Stimulated activated CD4-positive, alpha-beta T cell treated with anti-CD3 and anti-CD28 coated beads, Interleukin-12 subunit alpha, Interleukin-12 subunit beta, amount 100 ng/mL, for 4 hours (primary cell): ENCODE results near the gene SLC25A12.
"Not testable (repeated sequence)": the region's sequence is repeated elsewhere in the genome, so short reads cannot be mapped to it uniquely, and the experiment has no call there.

Experiments used
- DNase-seq: peaks from one replicate; pipeline ENCODE4 v3.0.0-alpha.2; 2020

The SLC25A12 gene

GRCh38 chr2:171788316-171788993, 105.6 kb downstream of the SLC25A12 start:
- no peak for DNase-seq

DNA sequence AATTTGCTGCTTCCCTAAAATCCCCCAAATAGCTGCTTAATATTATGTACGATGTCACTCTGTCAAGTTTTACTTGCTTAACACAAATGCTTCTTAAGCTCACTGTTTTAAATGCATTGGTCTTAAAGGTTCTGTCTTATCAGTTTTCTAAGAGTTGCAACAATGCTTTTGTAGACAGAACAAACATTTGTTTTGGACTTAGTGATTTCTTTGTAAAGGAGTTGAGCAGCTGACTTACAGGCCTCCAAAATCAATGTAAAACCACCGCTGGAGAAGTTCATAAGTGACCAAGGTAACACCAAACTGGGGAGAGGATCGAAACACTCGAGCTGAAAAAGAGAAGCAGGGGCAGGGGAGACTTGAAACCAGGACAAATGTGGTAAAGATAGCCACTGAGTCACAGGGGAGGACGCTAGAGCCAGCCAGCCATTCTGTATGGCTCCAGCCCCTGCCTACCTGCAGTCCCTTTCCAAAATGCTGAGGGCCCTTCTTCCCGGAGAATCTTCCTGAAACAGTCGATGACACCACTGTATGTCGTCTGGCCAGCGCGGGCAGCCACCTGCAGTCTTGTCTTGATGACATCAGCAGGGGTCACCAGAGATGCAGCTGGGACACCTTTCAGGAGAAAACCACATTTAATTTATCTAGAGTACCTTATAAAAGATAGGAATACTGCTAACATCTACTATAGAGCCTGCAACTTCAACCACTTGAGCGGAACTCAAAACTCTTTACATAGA, 106.5 kb downstream of the SLC25A12 start:
- DNase-seq: no peak

GRCh38 chr2:171785450-171785849, 108.6 kb downstream of the SLC25A12 start:
- no peak for DNase-seq

GRCh38 chr2:171778515-171778914, 115.5 kb downstream of the SLC25A12 start:
- no peak for DNase-seq

- DNase-seq: not testable (repeated sequence)
Measured at GRCh38 chr2:171774581-171774980, 119.5 kb downstream of the SLC25A12 start.

DNA sequence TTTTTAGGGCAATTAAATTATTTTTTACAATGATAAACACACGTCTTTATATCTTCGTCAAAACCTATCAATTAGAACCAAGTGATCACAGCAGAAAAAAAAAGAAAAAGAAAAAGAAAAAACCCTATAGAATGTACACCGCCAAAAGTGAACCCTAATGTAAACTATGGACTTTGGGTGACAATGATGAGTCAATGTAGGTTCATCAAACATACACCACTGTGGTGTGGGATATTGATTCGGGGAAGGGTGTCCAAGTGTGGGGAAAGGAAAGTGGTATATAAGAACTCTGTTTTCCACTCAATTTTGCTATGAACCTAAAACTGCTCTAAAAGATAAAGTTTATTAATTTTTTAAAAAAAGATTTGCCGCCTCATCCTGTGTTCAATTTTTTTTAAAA, 121.7 kb downstream of the SLC25A12 start:
- no peak for DNase-seq

DNA sequence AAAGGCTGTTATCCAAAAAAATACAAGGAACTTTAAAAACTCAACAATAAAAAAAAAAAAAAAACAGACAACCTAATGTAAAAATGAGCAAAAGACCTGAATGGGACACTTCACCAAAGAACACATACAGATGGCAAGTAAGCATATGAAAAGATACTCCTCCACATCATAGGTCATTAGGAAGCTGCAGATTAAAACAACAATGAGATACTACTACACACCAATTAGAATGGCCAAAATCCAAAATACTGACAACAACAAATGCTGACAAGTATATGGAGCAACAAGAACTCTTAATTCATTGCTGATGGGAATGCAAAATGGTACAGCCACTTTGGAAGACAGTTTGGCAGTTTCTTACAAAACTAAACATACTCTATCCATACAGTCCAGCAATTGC, 122.6 kb downstream of the SLC25A12 start:
- no peak for DNase-seq

- no peak for DNase-seq
Measured at GRCh38 chr2:171763602-171764001, 130.4 kb downstream of the SLC25A12 start.

DNA sequence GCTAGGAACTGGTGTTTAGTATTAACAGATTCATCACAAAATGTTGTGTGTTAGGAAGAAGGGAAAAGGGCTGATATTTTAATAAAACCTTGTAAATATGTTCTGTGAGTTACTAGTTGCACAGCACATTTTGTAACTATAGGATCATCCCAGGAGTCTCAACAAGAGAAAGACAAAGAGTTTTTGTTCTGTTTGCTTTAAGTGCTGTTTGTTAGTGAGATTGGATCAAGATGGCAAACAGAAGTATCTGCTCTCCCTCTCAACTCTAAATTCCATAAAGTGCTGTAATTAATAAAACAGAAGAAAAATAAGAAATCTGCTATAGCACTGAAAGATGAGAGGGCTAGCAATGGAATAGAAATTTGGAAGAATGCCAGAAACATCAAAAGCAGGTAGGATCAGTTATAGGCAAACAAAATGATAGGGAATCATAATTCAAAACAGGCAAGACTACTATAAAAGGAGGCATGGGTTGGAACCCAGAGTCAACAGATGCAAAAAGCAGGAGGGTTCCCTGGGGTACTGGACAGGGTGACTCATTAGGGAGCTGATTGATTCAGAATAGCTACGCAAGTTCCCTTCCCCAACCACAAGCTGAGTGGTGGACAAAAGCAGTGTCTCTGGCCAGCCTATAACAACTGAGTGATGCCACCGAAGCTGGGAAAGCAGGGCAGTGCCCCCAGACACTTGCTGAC, 131.0 kb downstream of the SLC25A12 start:
- no peak for DNase-seq

GRCh38 chr2:171761176-171761575, 132.9 kb downstream of the SLC25A12 start:
- DNase-seq: not testable (repeated sequence)

- not testable (repeated sequence) for DNase-seq
Measured at GRCh38 chr2:171758762-171759161, 135.3 kb downstream of the SLC25A12 start.

DNA sequence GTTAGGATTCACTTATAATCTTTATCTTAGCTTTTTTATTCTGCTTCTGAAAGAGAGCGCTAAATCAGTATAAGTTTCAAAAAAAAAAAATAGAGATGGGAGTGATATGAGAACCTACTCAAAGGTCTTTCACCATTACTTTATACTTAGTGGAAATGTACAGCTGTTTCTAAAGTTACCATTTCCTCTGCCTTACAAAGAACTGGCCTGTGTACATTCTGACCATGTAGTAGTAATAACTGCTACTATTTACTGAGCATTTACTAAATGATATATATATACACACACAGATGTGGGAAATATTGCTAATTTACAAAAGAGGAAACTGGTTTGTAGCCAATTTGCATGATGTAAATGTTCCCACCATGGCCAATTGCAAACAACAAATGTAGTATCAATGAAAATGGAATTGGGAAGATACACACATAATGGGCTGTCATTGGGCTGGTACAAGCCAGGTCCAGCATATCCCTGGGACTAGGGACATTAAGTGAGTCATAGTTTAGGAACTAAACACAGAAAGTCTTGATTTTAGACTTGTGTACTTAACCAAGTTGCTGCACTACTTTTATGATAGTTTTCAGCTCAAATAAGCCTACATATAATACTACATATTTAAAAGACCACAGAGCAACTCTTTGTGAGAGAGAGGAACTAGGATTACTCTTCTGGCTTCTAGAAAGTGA, 139.6 kb downstream of the SLC25A12 start:
- no peak for DNase-seq

DNA sequence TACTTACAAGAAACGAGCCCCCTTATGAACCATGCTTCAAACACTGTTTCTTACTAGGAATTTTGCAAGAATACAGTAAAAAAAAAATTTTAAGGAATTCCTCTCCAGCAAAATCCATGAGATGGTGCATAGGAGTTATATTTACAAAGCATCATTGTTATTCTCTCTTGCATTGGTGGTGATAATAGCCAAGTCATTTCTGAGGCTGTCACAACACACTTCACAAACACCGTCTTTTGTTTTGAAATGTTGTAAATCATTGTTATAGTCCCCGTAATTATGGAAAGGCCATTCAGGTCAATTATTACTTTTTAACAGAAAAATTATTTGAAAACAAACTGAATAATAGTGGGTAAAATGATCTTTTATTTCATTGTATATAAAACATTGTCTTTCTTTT, 146.7 kb downstream of the SLC25A12 start:
- no peak for DNase-seq

DNA sequence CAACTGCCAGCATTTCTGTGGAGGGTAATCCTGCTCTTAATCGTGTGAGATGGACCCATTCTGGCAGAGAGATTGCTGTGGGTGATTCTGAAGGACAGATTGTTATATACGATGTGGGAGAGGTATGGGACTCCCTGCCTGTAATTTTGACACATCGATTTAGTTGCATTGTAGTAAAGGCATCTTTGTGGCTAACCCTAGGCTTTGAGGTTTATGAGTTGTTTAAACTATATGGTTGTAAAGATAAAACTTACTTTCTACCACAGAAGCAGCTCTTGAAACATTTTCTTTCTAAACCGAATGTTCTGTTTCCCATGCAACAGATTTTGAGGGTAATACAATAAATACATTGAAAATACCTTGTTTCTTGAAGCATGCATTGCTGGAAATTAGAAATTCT, 148.2 kb downstream of the SLC25A12 start:
- DNase-seq: no peak

DNA sequence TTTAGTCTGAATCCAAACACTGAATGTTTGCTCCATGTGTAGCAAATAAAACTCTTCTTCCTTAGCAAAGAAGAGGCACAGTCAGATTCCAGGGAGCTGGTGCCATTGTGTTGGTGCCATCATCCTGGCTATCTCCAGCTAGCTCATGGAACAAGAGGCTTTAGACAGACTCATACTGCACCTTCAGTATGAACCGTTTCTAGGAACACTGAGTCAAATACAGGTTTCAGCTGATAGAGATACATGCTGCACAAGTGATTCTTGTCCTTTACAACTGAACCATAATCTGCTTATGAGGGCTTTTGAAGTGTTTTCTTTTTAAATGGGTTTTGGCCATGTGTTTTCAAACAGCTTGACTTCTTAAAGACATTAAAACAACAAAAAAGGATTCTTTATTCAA, 148.9 kb downstream of the SLC25A12 start:
- no peak for DNase-seq

DNA sequence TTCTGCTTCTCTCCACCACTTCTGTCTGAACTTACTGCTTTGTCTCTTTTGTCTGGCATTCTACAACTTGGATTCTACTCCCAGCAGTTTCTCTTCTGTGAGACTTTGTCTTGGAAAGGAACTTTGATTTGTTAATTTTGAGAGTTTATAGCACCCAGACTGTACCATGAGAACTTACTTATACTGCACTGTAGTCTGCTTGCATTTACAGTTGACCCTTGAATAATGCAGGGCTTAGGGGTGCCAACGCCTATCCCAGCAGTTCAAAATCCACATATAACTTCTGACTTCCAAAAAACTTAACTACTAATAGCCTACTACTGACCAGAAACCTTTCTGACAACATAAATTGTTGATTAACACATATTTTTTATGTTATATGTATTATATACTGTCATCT, 151.3 kb downstream of the SLC25A12 start:
- DNase-seq: no peak

DNA sequence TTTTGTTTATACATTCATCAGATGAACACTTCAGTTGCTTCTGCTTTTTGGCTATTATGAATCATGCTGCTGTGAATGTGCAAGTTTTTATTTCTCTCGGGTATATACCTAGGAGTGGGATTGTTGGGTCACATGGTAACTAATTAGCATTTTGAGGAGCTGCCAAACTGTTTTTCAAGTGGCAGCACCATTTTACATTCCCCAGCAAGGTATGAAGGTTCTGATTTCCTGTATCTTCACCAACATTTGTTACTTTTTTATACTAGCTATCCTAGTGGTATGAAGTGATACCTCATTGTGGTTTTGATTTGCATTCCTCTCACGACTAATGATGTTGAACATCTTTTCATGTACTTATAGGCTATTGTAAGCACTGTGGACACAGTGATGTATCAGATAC, 152.9 kb downstream of the SLC25A12 start:
- DNase-seq: no peak

DNA sequence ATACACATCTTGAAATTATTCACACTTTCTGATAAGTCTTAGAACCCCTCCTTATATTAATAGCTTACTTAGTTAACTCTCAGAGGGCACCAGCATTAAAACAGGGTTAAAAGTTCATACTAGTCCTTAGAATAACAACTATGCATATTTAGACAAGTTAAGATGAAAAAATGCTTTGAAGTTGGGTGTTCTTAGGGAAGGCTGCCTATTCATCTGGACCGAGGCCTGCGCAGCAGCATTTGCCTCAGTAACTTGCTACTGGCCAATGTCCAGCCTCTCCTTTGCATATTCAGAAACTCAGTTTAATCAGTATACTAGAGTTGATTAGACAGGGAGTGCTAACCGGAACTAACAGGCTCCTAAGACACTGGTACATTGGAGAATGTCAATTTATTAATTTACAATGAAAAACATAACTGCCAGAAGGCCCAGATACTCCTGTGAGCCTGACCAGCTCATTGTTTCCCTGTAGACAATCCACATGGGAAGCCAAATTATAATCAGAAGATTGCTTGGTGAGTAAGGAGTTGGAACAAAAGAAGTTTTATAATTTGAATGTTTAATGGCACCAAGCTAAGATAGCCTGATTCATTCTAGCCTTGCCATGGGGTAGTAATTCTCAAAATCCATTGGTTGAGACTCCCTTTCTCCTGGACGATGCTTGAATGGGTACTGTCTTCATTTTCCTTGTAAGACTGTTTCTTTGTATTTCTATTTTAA, 157.9 kb downstream of the SLC25A12 start:
- no peak for DNase-seq
